BJ (cell line): ENCODE data around the gene MATK. TPM values are rescaled to one million over a fixed set of nuclear protein-coding genes. Genes with fewer than 3 reads are reported as not detected.

Experiments used
- CTCF ChIA-PET: fragments of 350-600 bp; formaldehyde crosslinking; extraction: SDS; loops from one replicate; lab custom pipeline; 2021; ENCODE audit warnings: antibody characterized with exemption, inconsistent platforms; lab: Yijun Ruan, JAX
- POLR2A ChIA-PET: fragments of 300-600 bp; sonication (Branson Sonifier 250); formaldehyde crosslinking; extraction: SDS; loops from one replicate; lab custom pipeline; 2021; ENCODE audit warnings: antibody characterized with exemption; lab: Charles Lee
- DNase-seq: peaks from one replicate; pipeline ENCODE4 v3.0.0-alpha.2; 2011; ENCODE audit warnings: low read depth
- H3K27me3 ChIP-seq: 2 replicates; pipeline ENCODE4 v1.6.0; 2011; ENCODE audit warnings: low read length; ENCODE audit not compliant: control insufficient read depth, insufficient read depth
- H3K36me3 ChIP-seq: 2 replicates; pipeline ENCODE4 v1.5.1; 2011; ENCODE audit warnings: low read length; ENCODE audit not compliant: control insufficient read depth, insufficient read depth
- H3K4me3 ChIP-seq: 2 replicates; pipeline ENCODE4 v1.5.1; 2011; ENCODE audit warnings: low read depth, mild to moderate bottlenecking, control low read depth, low read length
- CTCF ChIP-seq: IDR thresholded peaks from 2 replicates; pipeline ENCODE4 v1.5.1; 2011; ENCODE audit warnings: low read depth, mild to moderate bottlenecking, control low read depth, inconsistent platforms, low read length, moderate library complexity; ENCODE audit not compliant: insufficient read depth
- polyA minus RNA-seq: library from RNA; depleted of rRNA, polyadenylated mRNA; stranded (reverse); fragments of >200 nt; gene quantifications from 2 replicates; pipeline ENCODE4 v1.2.3, GENCODE V29; 2011; rRNA and poly(A)+ RNA removed
- polyA plus RNA-seq: library from polyadenylated mRNA; depleted of rRNA; stranded (reverse); fragments of >200 nt; gene quantifications from 2 replicates; pipeline ENCODE4 v1.2.3, GENCODE V29; 2011; rRNA removed

MATK gene, protein sequence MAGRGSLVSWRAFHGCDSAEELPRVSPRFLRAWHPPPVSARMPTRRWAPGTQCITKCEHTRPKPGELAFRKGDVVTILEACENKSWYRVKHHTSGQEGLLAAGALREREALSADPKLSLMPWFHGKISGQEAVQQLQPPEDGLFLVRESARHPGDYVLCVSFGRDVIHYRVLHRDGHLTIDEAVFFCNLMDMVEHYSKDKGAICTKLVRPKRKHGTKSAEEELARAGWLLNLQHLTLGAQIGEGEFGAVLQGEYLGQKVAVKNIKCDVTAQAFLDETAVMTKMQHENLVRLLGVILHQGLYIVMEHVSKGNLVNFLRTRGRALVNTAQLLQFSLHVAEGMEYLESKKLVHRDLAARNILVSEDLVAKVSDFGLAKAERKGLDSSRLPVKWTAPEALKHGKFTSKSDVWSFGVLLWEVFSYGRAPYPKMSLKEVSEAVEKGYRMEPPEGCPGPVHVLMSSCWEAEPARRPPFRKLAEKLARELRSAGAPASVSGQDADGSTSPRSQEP
- not detected in 2 replicates for polyA plus RNA-seq
- polyA minus RNA-seq: not detected in 2 replicates

- POLR2A ChIA-PET: no interaction called here
- Histone ChIP-seq H3K4me3 (no peak within 1 kb of the TSS), H3K27me3 (peaks cover 5% of the 10 kb centered on the region), H3K36me3 (no peaks in the 10 kb centered on the region)
- DNase-seq: no peak
- TF ChIP-seq CTCF: no peak
- CTCF ChIA-PET: no interaction called here
These were observed at the start of gene MATK for GRCh38 chr19:3785938-3786824. MATK (minus strand) TSS chr19:3786381; CDS start chr19:3785135, 1,246 bp downstream.

DNA sequence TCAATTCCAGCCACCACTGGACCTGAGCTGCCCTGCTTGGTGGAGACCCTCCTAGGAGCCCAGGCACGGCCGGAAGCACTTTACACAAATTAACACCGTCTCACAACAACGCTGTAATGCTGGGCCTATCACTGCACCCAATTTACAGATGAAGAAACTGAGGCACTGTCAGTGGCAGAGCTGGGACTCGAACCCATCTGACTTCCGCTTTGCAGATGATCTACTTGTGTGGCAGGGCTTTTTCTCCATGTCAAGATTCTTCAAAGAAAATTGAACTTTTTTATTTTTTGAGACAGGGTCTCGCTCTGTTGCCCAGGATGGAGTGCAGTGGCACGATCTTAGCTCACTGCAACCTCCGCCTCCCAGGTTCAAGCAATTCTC lies 48.9 kb upstream of the MATK start:
- ChIA-PET POLR2A (no interaction called here), CTCF (interaction anchor here (0.8 kb wide), 1 partner anchor 13 kb away, joined by 3 read pairs; no protein-coding TSS in a partner anchor)
- no peak overlapping the region for H3K4me3 ChIP-seq
- H3K27me3 ChIP-seq: peaks cover 3% of the 10 kb centered on the region
- no peak for DNase-seq
- TF ChIP-seq CTCF: no peak
- no peaks in the 10 kb centered on the region for H3K36me3 ChIP-seq

- CTCF ChIA-PET: interaction anchor here (0.8 kb wide), 1 partner anchor 13 kb away, joined by 3 read pairs; no protein-coding TSS in a partner anchor
- no peak for TF ChIP-seq CTCF
These were observed 48.3 kb upstream of the MATK start for GRCh38 chr19:3834349-3835054.

DNA sequence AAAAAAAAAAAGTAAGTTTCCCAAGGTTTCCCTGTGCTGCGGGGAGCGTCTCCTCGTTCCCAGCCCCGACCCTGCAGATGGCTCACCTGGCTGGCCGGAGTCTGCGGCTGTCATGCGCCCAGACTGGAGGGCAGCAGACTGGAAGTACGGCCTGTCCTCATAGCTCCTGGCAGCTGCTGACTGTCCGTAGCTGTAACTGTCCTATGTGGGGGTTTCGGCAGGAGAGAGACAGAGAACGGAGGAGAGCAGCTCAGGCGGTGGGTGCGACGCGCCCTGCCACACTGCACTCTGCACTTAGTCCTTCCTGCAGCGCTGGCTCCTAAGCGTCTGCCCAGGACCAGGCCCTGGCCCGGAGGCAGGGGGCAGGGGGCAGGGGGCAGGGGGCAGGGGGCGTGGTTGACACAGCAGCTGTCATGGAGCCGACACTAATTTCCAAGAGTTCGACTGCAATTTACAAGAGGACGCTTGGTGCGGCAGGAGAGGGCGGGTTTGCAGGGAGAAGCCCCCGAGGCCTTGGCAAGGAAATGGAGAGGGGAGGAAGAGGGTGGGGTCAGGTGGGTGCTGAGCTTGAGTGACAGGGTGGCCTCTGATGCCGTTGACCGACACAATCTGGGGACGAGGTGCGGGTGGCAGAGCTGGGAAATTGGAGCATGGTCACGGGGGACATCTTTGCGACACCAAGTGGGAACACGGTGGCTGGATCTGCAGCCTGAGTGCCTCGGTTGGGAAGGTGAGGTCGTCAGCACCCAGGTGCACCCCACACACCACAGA lies 47.6 kb upstream of the MATK start:
- CTCF ChIA-PET: interaction anchor here (0.8 kb wide), 1 partner anchor 12 kb away, joined by 3 read pairs; no protein-coding TSS in a partner anchor
- no peaks in the 10 kb centered on the region; the same call in none of the 2 replicates for H3K27me3 ChIP-seq
- no peak for TF ChIP-seq CTCF
- no peak for DNase-seq
- no peaks in the 10 kb centered on the region for H3K36me3 ChIP-seq
- no peak overlapping the region for H3K4me3 ChIP-seq
- POLR2A ChIA-PET: no interaction called here

More at GRCh38 chr19:3834349-3835054, 48.3 kb upstream of the MATK start:
- POLR2A ChIA-PET: no interaction called here
- H3K4me3 ChIP-seq: no peak overlapping the region
- DNase-seq: no peak
- no peaks in the 10 kb centered on the region for H3K36me3 ChIP-seq
- H3K27me3 ChIP-seq: peaks cover 3% of the 10 kb centered on the region
